Brain microvascular endothelial cell (primary cell): ENCODE measurements around the gene PRDM16.

Experiments used
- DNase-seq: peaks from one replicate; pipeline ENCODE4 v3.0.0-alpha.2; 2020
- H3K27ac ChIP-seq: fragments of 250-450 bp; sonication (Bioruptor Pico); 2 replicates; pipeline ENCODE4 v1.5.1; 2020; ENCODE audit warnings: mild to moderate bottlenecking, moderate library complexity
- H3K27me3 ChIP-seq: fragments of 250-450 bp; sonication (Bioruptor Pico); replicated peaks from 2 replicates; pipeline ENCODE4 v1.5.1; 2020; ENCODE audit warnings: mild to moderate bottlenecking
- H3K36me3 ChIP-seq: fragments of 250-450 bp; sonication (Bioruptor Pico); replicated peaks from 2 replicates; pipeline ENCODE4 v1.5.1; 2020; ENCODE audit warnings: mild to moderate bottlenecking
- H3K4me3 ChIP-seq: 2 replicates; pipeline ENCODE4 v1.5.1; 2011; ENCODE audit warnings: low read depth, mild to moderate bottlenecking, control low read depth, low read length, moderate library complexity
- CTCF ChIP-seq: IDR thresholded peaks from 2 replicates; pipeline ENCODE4 v1.5.1; 2011; ENCODE audit warnings: low read depth, mild to moderate bottlenecking, moderate library complexity, low read length, control low read depth, inconsistent platforms; ENCODE audit errors: missing control alignments
- in situ Hi-C: cut with HindIII; loops from 2 replicates; pipeline ENCODE4 v1.10.0; 2017; ENCODE audit warnings: low sequenced_read_pairs, low pct_ligation_motif_present

PRDM16 gene

DNA sequence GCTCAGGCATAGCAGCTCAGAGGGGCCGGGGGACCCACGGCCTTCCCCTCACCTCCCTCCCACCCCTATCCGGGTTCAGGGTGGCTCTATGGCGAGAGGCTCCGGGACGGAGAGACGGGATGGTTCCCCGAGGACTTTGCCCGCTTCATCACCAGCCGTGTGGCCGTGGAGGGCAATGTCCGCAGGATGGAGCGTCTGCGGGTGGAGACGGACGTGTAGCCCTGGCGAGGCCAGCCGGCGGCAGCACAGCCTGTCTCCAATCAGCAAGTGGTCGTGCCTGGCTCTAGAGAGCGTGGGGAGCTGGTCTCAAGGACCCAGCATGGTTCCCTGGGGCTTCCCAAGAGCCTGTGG, 411.3 kb downstream of the PRDM16 start:
- Histone ChIP-seq H3K36me3 (no peaks in the 10 kb centered on the region), H3K27me3 (no peaks in the 10 kb centered on the region), H3K4me3 (no peak overlapping the region), H3K27ac (no peak overlapping the region)
- DNase-seq, result no peak
- in situ Hi-C loops, result no loop called here
- TF ChIP-seq CTCF, result no peak

DNA sequence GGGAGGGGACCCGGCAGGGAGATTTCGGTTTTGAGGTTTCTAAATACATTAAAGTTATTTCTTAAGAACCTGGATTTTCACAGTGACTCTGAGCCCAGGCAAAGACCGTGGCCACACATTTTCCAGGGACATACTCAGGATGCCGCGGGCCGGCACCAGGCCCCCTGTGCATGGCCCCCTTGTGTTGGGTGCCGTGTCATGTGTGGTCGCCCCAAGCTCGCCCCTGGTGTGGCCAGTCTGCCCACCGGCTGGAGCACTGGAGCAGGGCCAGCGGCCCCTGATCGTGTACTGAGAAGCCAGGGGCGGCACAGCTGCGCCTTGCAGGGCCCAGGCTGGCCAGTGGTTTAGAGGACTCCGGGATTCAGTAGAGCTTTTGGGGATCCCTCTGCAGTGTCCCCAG, 412.0 kb downstream of the PRDM16 start:
- Histone ChIP-seq H3K27me3 (no peaks in the 10 kb centered on the region), H3K4me3 (no peak overlapping the region), H3K27ac (no peak overlapping the region), H3K36me3 (no peaks in the 10 kb centered on the region)
- in situ Hi-C loops, result no loop called here
- DNase-seq, result no peak
- TF ChIP-seq CTCF, result no peak

DNA sequence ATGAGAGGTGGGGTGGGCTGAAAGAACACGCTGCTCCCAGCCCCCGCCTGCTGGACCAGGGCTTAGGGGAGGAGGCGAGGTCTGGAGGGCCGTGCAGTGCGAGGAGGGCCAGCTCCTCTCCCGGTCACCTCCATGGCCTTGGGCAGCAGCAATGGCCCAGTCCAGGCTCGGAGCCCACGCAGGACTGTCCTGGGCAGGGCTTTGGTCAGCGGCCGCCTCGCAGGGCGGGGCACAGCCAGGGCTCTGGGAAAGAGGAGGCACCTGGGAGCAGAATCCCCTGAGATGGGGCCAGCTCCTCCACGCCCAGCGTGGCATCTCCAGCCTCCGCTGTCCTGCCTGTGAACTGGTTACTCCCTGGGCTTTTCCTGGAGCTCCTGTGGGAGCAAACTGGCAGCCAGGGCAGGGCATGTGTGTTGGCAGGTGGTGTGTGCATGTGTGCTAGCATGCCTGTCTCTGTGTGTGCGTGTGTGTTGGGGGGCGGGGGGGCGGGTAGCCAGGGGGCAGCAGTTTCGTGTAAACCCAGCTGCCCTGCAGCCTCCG, 412.9 kb downstream of the PRDM16 start:
- in situ Hi-C loops, result no loop called here
- no peaks in the 10 kb centered on the region for H3K27me3 ChIP-seq
- H3K27ac ChIP-seq, result no peak overlapping the region
- DNase-seq, result no peak
- TF ChIP-seq CTCF, result no peak
- H3K4me3 ChIP-seq, result no peak overlapping the region
- no peaks in the 10 kb centered on the region for H3K36me3 ChIP-seq

GRCh38 chr1:3482378-3482849, 413.4 kb downstream of the PRDM16 start:
- Histone ChIP-seq H3K27ac (no peak overlapping the region), H3K36me3 (no peaks in the 10 kb centered on the region), H3K4me3 (no peak overlapping the region), H3K27me3 (no peaks in the 10 kb centered on the region)
- peak; percentile 17 for TF ChIP-seq CTCF
- in situ Hi-C loops, result no loop called here
- peak; percentile 18 for DNase-seq

GRCh38 chr1:3483380-3483779, 414.4 kb downstream of the PRDM16 start:
- H3K27ac ChIP-seq, result no peak overlapping the region
- in situ Hi-C loops, result no loop called here
- no peak for DNase-seq

More at GRCh38 chr1:3483380-3483779, 414.4 kb downstream of the PRDM16 start:
- no peak overlapping the region for H3K4me3 ChIP-seq
- H3K36me3 ChIP-seq, result no peaks in the 10 kb centered on the region
- H3K27me3 ChIP-seq, result no peaks in the 10 kb centered on the region
- TF ChIP-seq CTCF, result no peak
